HAP-1 (cell line): ENCODE measurements around the gene CACNA2D1.

ENCODE experiments used
- DNase-seq, 2 experiments: peaks; one replicate each; pipeline ENCODE4 v3.0.0-alpha.2; 2016 to 2020; ENCODE audit warnings: low spot score in 2 of 2
- H3K27me3 ChIP-seq: fragments of 250-450 bp; sonication (Bioruptor Pico); 2 replicates; pipeline ENCODE4 v1.5.1; 2020; ENCODE audit warnings: low read depth, mild to moderate bottlenecking, moderate library complexity
- H3K36me3 ChIP-seq: fragments of 250-450 bp; sonication (Bioruptor Pico); replicated peaks from 2 replicates; pipeline ENCODE4 v1.5.1; 2020; ENCODE audit warnings: mild to moderate bottlenecking
- H3K4me1 ChIP-seq: fragments of 250-450 bp; sonication (Bioruptor Pico); 2 replicates; pipeline ENCODE4 v1.5.1; 2020; ENCODE audit warnings: mild to moderate bottlenecking
- H3K4me3 ChIP-seq: fragments of 250-450 bp; sonication (Bioruptor Pico); 2 replicates; pipeline ENCODE4 v1.5.1; 2020; ENCODE audit warnings: mild to moderate bottlenecking, moderate library complexity
- H3K9me3 ChIP-seq: fragments of 250-450 bp; sonication (Bioruptor Pico); 2 replicates; pipeline ENCODE4 v1.5.1; 2020; ENCODE audit warnings: mild to moderate bottlenecking, moderate library complexity
- in situ Hi-C: fragments of 300-500 bp; cut with MboI; formaldehyde crosslinking; loops from 3 replicates; pipeline ENCODE4 v1.14.3; 2020; ENCODE audit warnings: low sequenced_read_pairs, inconsistent platforms, mixed read lengths

Gene CACNA2D1

GRCh38 chr7:82230811-82231581, 212.6 kb downstream of the CACNA2D1 start:
- H3K36me3 ChIP-seq, result no peaks in the 10 kb centered on the region
- in situ Hi-C loops, result loop anchor here (10.0 kb wide), 1 partner anchor 344 kb away; no protein-coding TSS in a partner anchor

GRCh38 chr7:82229164-82229563, 214.4 kb downstream of the CACNA2D1 start:
- no peak overlapping the region for H3K4me3 ChIP-seq
- in situ Hi-C loops, result no loop called here

More at GRCh38 chr7:82230811-82231581, 212.6 kb downstream of the CACNA2D1 start:
- DNase-seq, result no peak
- Histone ChIP-seq H3K9me3 (no peaks in the 10 kb centered on the region), H3K4me1 (0 out of 2 replicates have a peak, but pooled peaks cover 2% of the 10 kb centered on the region), H3K27me3 (no peaks in the 10 kb centered on the region), H3K4me3 (no peak overlapping the region)

GRCh38 chr7:82226191-82226590, 217.4 kb downstream of the CACNA2D1 start:
- no peak for DNase-seq
- Histone ChIP-seq H3K27me3 (no peaks in the 10 kb centered on the region), H3K4me1 (no peaks in the 10 kb centered on the region), H3K9me3 (no peaks in the 10 kb centered on the region), H3K4me3 (no peak overlapping the region), H3K36me3 (no peaks in the 10 kb centered on the region)
- in situ Hi-C loops, result no loop called here

More at GRCh38 chr7:82229164-82229563, 214.4 kb downstream of the CACNA2D1 start:
- no peaks in the 10 kb centered on the region for H3K27me3 ChIP-seq
- no peak for DNase-seq
- H3K9me3 ChIP-seq, result no peaks in the 10 kb centered on the region
- H3K36me3 ChIP-seq, result no peaks in the 10 kb centered on the region
- no peaks in the 10 kb centered on the region for H3K4me1 ChIP-seq

- in situ Hi-C loops, result no loop called here
- DNase-seq, result no peak
- Histone ChIP-seq H3K4me3 (no peak overlapping the region), H3K4me1 (no peaks in the 10 kb centered on the region), H3K9me3 (no peaks in the 10 kb centered on the region), H3K36me3 (no peaks in the 10 kb centered on the region), H3K27me3 (no peaks in the 10 kb centered on the region)
These were observed 219.0 kb downstream of the CACNA2D1 start for GRCh38 chr7:82224529-82224928.

GRCh38 chr7:82223580-82223979, 220.0 kb downstream of the CACNA2D1 start:
- no peaks in the 10 kb centered on the region for H3K27me3 ChIP-seq
- H3K4me3 ChIP-seq, result no peak overlapping the region
- in situ Hi-C loops, result no loop called here
- DNase-seq, result no peak
- H3K9me3 ChIP-seq, result no peaks in the 10 kb centered on the region
- H3K36me3 ChIP-seq, result no peaks in the 10 kb centered on the region
- H3K4me1 ChIP-seq, result no peaks in the 10 kb centered on the region

GRCh38 chr7:82221152-82221674, 222.4 kb downstream of the CACNA2D1 start:
- Histone ChIP-seq H3K4me1 (no peaks in the 10 kb centered on the region), H3K36me3 (no peaks in the 10 kb centered on the region), H3K9me3 (no peaks in the 10 kb centered on the region), H3K4me3 (no peak overlapping the region), H3K27me3 (no peaks in the 10 kb centered on the region)
- no peak for DNase-seq
- in situ Hi-C loops, result no loop called here

- peaks cover 5% of the 10 kb centered on the region; the same call in 1 of the 2 replicates for H3K4me1 ChIP-seq
- DNase-seq, result no peak
These were observed 231.1 kb downstream of the CACNA2D1 start for GRCh38 chr7:82212466-82212865.

GRCh38 chr7:82211333-82211732, 232.2 kb downstream of the CACNA2D1 start:
- no peaks in the 10 kb centered on the region for H3K27me3 ChIP-seq
- H3K4me1 ChIP-seq, result peaks cover 5% of the 10 kb centered on the region; the same call in 1 of the 2 replicates
- no peaks in the 10 kb centered on the region for H3K9me3 ChIP-seq
- in situ Hi-C loops, result no loop called here
- DNase-seq, result no peak
- no peak overlapping the region for H3K4me3 ChIP-seq
- no peaks in the 10 kb centered on the region for H3K36me3 ChIP-seq

More at GRCh38 chr7:82212466-82212865, 231.1 kb downstream of the CACNA2D1 start:
- in situ Hi-C loops, result no loop called here
- Histone ChIP-seq H3K4me3 (no peak overlapping the region), H3K9me3 (no peaks in the 10 kb centered on the region), H3K27me3 (no peaks in the 10 kb centered on the region), H3K36me3 (no peaks in the 10 kb centered on the region)

GRCh38 chr7:82210416-82211184, 233.0 kb downstream of the CACNA2D1 start:
- H3K27me3 ChIP-seq, result no peaks in the 10 kb centered on the region
- no peaks in the 10 kb centered on the region for H3K36me3 ChIP-seq
- in situ Hi-C loops, result no loop called here
- peaks cover 5% of the 10 kb centered on the region; the same call in 1 of the 2 replicates for H3K4me1 ChIP-seq
- DNase-seq, result no peak
- no peaks in the 10 kb centered on the region for H3K9me3 ChIP-seq
- no peak overlapping the region for H3K4me3 ChIP-seq

GRCh38 chr7:82209179-82209747, 234.3 kb downstream of the CACNA2D1 start:
- Histone ChIP-seq H3K27me3 (no peaks in the 10 kb centered on the region), H3K36me3 (no peaks in the 10 kb centered on the region), H3K4me1 (peaks cover 5% of the 10 kb centered on the region; the same call in 1 of the 2 replicates), H3K4me3 (no peak overlapping the region), H3K9me3 (no peaks in the 10 kb centered on the region)
- peak; percentile 15 to 63 for DNase-seq
- in situ Hi-C loops, result no loop called here

- Histone ChIP-seq H3K36me3 (no peaks in the 10 kb centered on the region), H3K4me1 (peaks cover 5% of the 10 kb centered on the region; the same call in 1 of the 2 replicates), H3K9me3 (no peaks in the 10 kb centered on the region), H3K27me3 (no peaks in the 10 kb centered on the region), H3K4me3 (no peak overlapping the region)
- in situ Hi-C loops, result no loop called here
- DNase-seq, result no peak
These were observed 238.9 kb downstream of the CACNA2D1 start for GRCh38 chr7:82204694-82205093.

GRCh38 chr7:82202965-82203364, 240.6 kb downstream of the CACNA2D1 start:
- Histone ChIP-seq H3K9me3 (no peaks in the 10 kb centered on the region), H3K27me3 (no peaks in the 10 kb centered on the region), H3K4me3 (no peak overlapping the region), H3K36me3 (no peaks in the 10 kb centered on the region), H3K4me1 (no peaks in the 10 kb centered on the region)
- no peak for DNase-seq
- in situ Hi-C loops, result no loop called here

GRCh38 chr7:82202107-82202506, 241.5 kb downstream of the CACNA2D1 start:
- in situ Hi-C loops, result no loop called here
- no peaks in the 10 kb centered on the region for H3K27me3 ChIP-seq
- H3K4me1 ChIP-seq, result no peaks in the 10 kb centered on the region
- H3K9me3 ChIP-seq, result no peaks in the 10 kb centered on the region
- H3K36me3 ChIP-seq, result no peaks in the 10 kb centered on the region
- no peak overlapping the region for H3K4me3 ChIP-seq
- no peak for DNase-seq
